ENCODE results near the gene PINLYP.

The PINLYP gene

DNA sequence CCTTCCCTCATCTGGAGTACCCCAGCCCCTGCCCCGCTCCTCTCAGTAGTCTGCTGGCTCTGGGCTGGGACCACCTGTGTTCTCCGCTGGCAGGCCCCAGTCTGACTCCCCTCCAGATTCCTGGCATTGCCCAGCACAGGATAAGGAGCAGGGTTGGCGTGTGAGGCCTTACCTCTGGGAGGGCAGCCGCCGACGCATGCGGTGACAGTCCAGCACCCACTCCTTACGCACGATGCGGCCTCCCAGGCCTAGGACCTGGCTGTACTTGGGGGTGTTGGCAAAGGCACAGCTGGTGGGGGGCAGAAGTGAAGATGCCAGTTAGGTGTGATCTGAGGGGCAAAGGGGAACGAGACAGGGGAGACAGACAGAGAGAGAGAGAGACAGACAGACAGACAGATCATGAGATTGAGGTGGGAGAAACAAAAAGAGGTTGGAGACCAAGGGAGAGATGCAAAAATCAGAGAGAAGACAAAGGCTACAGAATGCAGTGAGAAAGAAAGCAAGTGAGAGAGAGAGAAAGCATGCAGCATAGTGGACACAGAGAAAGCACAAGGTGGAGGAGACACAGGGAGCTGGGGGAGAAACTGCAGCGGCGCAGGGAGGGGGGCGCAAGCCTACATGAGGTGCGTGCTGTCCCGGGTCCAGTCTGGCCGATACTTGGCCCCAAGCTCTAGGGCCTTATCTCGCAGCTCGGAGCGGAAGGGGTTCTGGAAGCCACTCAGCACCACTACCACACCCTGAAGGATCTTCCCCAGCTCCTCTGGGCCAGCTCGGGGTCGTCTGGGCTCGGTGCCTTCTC, 24.0 kb upstream of the PINLYP start:
- no peak for DNase-seq (ENCODE audit: low spot score)
- TF ChIP-seq, protein P1, sequence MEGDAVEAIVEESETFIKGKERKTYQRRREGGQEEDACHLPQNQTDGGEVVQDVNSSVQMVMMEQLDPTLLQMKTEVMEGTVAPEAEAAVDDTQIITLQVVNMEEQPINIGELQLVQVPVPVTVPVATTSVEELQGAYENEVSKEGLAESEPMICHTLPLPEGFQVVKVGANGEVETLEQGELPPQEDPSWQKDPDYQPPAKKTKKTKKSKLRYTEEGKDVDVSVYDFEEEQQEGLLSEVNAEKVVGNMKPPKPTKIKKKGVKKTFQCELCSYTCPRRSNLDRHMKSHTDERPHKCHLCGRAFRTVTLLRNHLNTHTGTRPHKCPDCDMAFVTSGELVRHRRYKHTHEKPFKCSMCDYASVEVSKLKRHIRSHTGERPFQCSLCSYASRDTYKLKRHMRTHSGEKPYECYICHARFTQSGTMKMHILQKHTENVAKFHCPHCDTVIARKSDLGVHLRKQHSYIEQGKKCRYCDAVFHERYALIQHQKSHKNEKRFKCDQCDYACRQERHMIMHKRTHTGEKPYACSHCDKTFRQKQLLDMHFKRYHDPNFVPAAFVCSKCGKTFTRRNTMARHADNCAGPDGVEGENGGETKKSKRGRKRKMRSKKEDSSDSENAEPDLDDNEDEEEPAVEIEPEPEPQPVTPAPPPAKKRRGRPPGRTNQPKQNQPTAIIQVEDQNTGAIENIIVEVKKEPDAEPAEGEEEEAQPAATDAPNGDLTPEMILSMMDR (IDR thresholded peaks at IDR 0.05; ENCODE audit: borderline replicate concordance, control extremely low read depth, extremely low read depth, insufficient read depth, missing control alignments): no peak
- in situ Hi-C loops (cut with MboI; ENCODE audit: low sequenced_read_pairs, unreplicated experiment): no loop called here

DNA sequence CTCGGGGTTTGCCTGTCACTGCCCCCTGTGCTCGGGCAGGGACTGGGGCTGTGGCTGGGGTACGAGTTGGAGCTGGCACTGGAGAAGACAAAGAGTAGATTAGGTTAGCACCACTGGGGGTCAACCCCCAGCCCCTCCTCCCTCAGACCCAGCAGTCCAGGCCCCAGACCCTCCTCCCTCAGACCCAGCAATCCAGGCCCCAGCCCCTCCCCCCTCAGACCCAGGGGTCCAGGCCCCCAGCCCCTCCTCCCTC, 23.5 kb upstream of the PINLYP start:
- no peak for DNase-seq (ENCODE audit: low spot score)
- in situ Hi-C loops (cut with MboI; ENCODE audit: low sequenced_read_pairs, unreplicated experiment): no loop called here
- TF ChIP-seq, protein P1 (IDR thresholded peaks at IDR 0.05; ENCODE audit: borderline replicate concordance, control extremely low read depth, extremely low read depth, insufficient read depth, missing control alignments): no peak

DNA sequence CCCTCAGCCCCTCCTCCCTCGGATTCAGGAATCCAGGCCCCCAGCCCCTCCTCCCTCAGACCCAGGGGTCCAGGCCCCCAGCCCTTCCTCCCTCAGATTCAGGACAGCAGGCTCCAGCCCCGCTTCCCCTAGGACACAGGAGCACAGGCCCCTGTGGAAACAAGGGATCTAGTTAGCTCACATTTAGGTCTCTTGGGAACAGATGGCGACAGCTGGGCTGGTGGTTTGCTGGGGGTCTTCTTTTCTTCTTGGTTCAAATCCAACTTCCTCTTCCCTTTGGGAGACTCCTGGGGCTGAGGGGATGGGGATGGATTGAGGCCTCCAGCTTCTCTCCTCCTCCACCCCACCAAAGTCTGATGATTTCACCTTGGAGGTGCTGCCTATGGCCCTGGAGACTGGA, 23.0 kb upstream of the PINLYP start:
- DNase-seq (ENCODE audit: low spot score): no peak
- TF ChIP-seq, protein P1 (IDR thresholded peaks at IDR 0.05; ENCODE audit: borderline replicate concordance, control extremely low read depth, extremely low read depth, insufficient read depth, missing control alignments): no peak
- in situ Hi-C loops (cut with MboI; ENCODE audit: low sequenced_read_pairs, unreplicated experiment): no loop called here

DNA sequence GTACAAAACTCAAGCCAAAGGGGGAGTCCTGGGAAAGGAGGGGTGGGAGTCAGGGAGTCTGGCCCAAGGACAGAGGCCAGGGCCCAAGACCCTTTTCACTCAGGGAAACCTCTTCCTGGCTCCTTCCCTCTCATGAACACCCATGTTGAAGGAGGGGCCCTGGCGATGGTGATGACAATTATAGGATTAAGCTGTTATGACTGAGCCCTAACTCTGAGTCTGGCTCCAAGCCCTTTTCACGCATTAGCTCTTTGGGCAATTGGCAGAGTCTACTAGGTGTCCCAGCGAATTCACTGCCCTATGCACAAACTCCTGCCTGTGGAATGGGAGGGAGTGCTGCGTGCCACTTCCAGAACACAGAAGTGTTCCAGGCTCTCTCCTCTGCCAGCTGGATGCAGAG, 21.9 kb upstream of the PINLYP start:
- in situ Hi-C loops (cut with MboI; ENCODE audit: low sequenced_read_pairs, unreplicated experiment): no loop called here
- TF ChIP-seq, protein P1 (IDR thresholded peaks at IDR 0.05; ENCODE audit: borderline replicate concordance, control extremely low read depth, extremely low read depth, insufficient read depth, missing control alignments): no peak
- no peak for DNase-seq (ENCODE audit: low spot score)

DNA sequence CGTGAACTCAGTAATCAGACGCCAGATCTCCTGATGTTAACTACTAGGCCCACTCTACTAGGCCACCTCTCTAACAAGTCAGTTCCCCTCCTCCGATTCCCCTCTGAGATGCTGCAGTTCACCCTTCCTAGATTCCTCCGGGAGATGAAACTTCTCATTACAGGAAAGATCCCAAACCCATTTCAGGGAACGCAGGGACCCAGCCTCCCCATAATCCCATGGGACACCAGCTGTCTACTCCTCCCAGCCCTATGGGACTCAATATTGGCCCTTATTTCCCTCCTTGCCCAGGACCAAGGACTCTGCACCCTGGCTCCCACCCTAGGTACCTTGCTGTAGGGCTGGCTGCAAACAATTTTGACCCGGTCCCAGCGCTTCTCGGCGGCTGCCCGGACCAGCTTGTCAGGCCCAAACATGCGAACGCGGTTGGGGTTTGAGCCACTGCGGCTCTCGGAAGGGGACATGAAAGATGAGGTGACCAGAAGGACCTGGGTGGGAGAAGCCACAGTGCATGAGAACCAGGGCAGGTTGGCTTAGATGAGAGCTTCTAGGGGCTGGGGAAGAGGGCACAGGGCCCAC, 21.2 kb upstream of the PINLYP start:
- no peak for DNase-seq (ENCODE audit: low spot score)
- in situ Hi-C loops (cut with MboI; ENCODE audit: low sequenced_read_pairs, unreplicated experiment): no loop called here
- TF ChIP-seq, protein P1 (IDR thresholded peaks at IDR 0.05; ENCODE audit: borderline replicate concordance, control extremely low read depth, extremely low read depth, insufficient read depth, missing control alignments): no peak

DNA sequence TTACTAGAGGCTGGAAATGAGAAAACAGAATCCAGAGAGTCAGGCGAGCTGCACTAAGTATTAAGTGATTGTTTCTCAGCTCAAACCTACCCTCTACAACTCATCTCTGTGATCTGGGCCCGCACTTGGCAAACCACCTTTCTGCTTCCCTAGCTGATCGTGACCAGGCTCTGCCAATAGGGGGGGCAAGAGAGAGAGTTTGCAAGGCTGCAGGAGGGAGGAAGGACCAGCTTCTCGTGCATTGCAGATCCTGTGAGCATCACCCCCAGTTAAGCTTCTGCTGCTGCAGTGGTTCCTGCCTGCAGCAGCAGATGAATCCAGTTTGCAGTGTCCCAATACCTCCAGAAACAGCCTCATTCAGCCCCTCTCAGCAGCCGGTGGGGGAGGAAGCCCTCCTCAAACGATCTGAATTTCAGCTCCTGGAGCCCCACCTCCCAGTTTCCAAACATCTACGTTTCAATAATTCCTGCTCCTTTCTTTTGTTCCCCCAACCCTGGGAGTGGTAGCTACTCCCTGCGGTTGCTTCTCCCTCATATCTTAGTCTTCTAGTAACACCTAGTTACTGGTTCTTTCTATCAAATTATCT, 20.3 kb upstream of the PINLYP start:
- TF ChIP-seq, protein P1 (IDR thresholded peaks at IDR 0.05; ENCODE audit: borderline replicate concordance, control extremely low read depth, extremely low read depth, insufficient read depth, missing control alignments): peak; percentile 78
- DNase-seq (ENCODE audit: low spot score): peak; percentile 84
- in situ Hi-C loops (cut with MboI; ENCODE audit: low sequenced_read_pairs, unreplicated experiment): no loop called here

Measured in GM13976 (cell line).